Caco-2 (cell line): ENCODE data around the gene PPTC7. TPM values are rescaled to one million over a fixed set of nuclear protein-coding genes. Genes with fewer than 3 reads are reported as not detected.

ENCODE experiments used
- Bru-seq: library from RNA; stranded (reverse); fragments of 400-500 nt; gene quantifications from one replicate; lab custom pipeline; 2021; lab: Mats Ljungman, UMichigan
- BruChase-seq, 2 experiments: library from RNA; stranded (reverse); fragments of 400-500 nt; gene quantifications; one replicate each; lab custom pipeline; 2021; lab: Mats Ljungman, UMichigan
- BruUV-seq: library from RNA; stranded (reverse); fragments of 400-500 nt; replicated peaks from 2 replicates; lab custom pipeline; 2021; lab: Mats Ljungman, UMichigan
- CTCF ChIA-PET: fragments of 300-600 bp; sonication (Branson Sonifier 250); formaldehyde crosslinking; loops from one replicate; lab custom pipeline; 2022; ENCODE audit warnings: antibody characterized with exemption; lab: Charles Lee
- POLR2A ChIA-PET: fragments of 300-600 bp; sonication (Branson Sonifier 250); formaldehyde crosslinking; loops from one replicate; lab custom pipeline; 2022; ENCODE audit warnings: antibody characterized with exemption; lab: Charles Lee
- DNase-seq, 2 experiments: peaks; one replicate each; pipeline versions ENCODE4 v3.0.0 to v3.0.0-alpha.2; 2020 to 2022
- H3K27me3 ChIP-seq: replicated peaks from 2 replicates; pipeline ENCODE4 v1.6.0; 2011; ENCODE audit warnings: low read length; ENCODE audit not compliant: control insufficient read depth, insufficient read depth
- H3K36me3 ChIP-seq: 2 replicates; pipeline ENCODE4 v1.5.1; 2011; ENCODE audit warnings: low read length; ENCODE audit not compliant: control insufficient read depth, insufficient read depth
- H3K4me1 ChIP-seq: fragments of 250-450 bp; sonication (Bioruptor Pico); 2 replicates; pipeline ENCODE4 v1.5.1; 2020; ENCODE audit warnings: mild to moderate bottlenecking
- H3K4me3 ChIP-seq: 2 replicates; pipeline ENCODE4 v1.5.1; 2011; ENCODE audit warnings: low read depth, mild to moderate bottlenecking, control low read depth, low read length
- H3K9me3 ChIP-seq: fragments of 250-450 bp; sonication (Bioruptor Pico); 2 replicates; pipeline ENCODE4 v1.5.1; 2020; ENCODE audit warnings: mild to moderate bottlenecking, moderate library complexity
- H3K27ac Mint-ChIP-seq: one replicate; pipeline ENCODE4 v1.8.0; 2022; ENCODE audit warnings: mixed read lengths; ENCODE audit not compliant: unreplicated experiment
- H3K27me3 Mint-ChIP-seq: one replicate; pipeline ENCODE4 v1.8.0; 2022; ENCODE audit warnings: mixed read lengths; ENCODE audit not compliant: insufficient read depth, unreplicated experiment
- H3K36me3 Mint-ChIP-seq: one replicate; pipeline ENCODE4 v1.8.0; 2022; ENCODE audit warnings: mild to moderate bottlenecking, mixed read lengths; ENCODE audit not compliant: insufficient read depth, unreplicated experiment
- H3K4me1 Mint-ChIP-seq: one replicate; pipeline ENCODE4 v1.8.0; 2022; ENCODE audit warnings: low read depth, mixed read lengths; ENCODE audit not compliant: unreplicated experiment
- H3K4me3 Mint-ChIP-seq: one replicate; pipeline ENCODE4 v1.8.0; 2022; ENCODE audit warnings: mild to moderate bottlenecking, moderate library complexity, mixed read lengths; ENCODE audit not compliant: unreplicated experiment
- H3K9me3 Mint-ChIP-seq: one replicate; pipeline ENCODE4 v1.8.0; 2022; ENCODE audit warnings: mixed read lengths; ENCODE audit not compliant: unreplicated experiment
- CTCF ChIP-seq, 2 experiments: fragments of 200-600 bp in 1 of 2; IDR thresholded peaks; 1 replicate in 1 of 2; 2 replicates in 1 of 2; pipeline versions ENCODE4 v1.5.1 to v1.8.0; 2011 to 2022; ENCODE audit warnings: antibody characterized with exemption in 1 of 2, control low read depth in 1 of 2, inconsistent platforms in 1 of 2, low read depth in 1 of 2, low read length in 1 of 2, mild to moderate bottlenecking in 1 of 2, moderate library complexity in 1 of 2; ENCODE audit not compliant: insufficient read depth in 1 of 2, severe bottlenecking in 1 of 2, unreplicated experiment in 1 of 2
- intact Hi-C: fragments of 100-400 bp; cut with micrococcal nuclease; formaldehyde crosslinking; loops from one replicate; pipeline ENCODE4 v1.10.0; 2022; ENCODE audit not compliant: unreplicated experiment
- long read RNA-seq: library from polyadenylated mRNA; stranded (forward); transcript quantifications from one replicate; pipeline ENCODE4 v2.0.0, GENCODE V29; 2022
- total RNA-seq: library from RNA; stranded (reverse); gene quantifications from 2 replicates; pipeline ENCODE4 v1.2.3, GENCODE V29; 2022

The PPTC7 gene, protein sequence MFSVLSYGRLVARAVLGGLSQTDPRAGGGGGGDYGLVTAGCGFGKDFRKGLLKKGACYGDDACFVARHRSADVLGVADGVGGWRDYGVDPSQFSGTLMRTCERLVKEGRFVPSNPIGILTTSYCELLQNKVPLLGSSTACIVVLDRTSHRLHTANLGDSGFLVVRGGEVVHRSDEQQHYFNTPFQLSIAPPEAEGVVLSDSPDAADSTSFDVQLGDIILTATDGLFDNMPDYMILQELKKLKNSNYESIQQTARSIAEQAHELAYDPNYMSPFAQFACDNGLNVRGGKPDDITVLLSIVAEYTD
- total RNA-seq (18.2 and 19.0 TPM in 2 replicates), Bru-seq, nascent RNA (percentile 81 among the genes with signal in this experiment), BruChase-seq, experiment 1, labeled RNA remaining after a 2-hour chase (percentile 91 among the genes with signal in this experiment), BruChase-seq, experiment 2, labeled RNA remaining after a 6-hour chase (percentile 73 among the genes with signal in this experiment)
- long read RNA-seq, full-length matches to known transcripts, result 10 of 15 reads
- long read RNA-seq, partial matches to known transcripts, result 0 of 15 reads
- long read RNA-seq, other reads (novel, unspliced or antisense), result 5 of 15 reads

- H3K4me3 Mint-ChIP-seq, result peak within 1 kb of the TSS; percentile 92
- Histone ChIP-seq H3K4me3 (peak within 1 kb of the TSS; percentile 96), H3K36me3 (no peaks in the 10 kb centered on the region), H3K27me3 (no peaks in the 10 kb centered on the region), H3K4me1 (peaks cover 22% of the 10 kb centered on the region), H3K9me3 (no peaks in the 10 kb centered on the region)
- no peak for TF ChIP-seq CTCF (IDR thresholded peaks at IDR 0.05; ENCODE audit: insufficient read depth in 1 of 2, low read depth in 1 of 2, low read length in 1 of 2, severe bottlenecking in 1 of 2, unreplicated experiment in 1 of 2)
- ChIA-PET CTCF (no interaction called here), POLR2A (no interaction called here)
- intact Hi-C loops, result loop anchor here (2.0 kb wide), 1 partner anchor 17 kb away; no protein-coding TSS in a partner anchor
- peak; percentile 95 for DNase-seq
- no TSS peak for BruUV-seq
- peak within 1 kb of the TSS; percentile 85 for H3K27ac Mint-ChIP-seq
- H3K4me1 Mint-ChIP-seq, result peaks cover 10% of the 10 kb centered on the region
- H3K9me3 Mint-ChIP-seq, result no peaks in the 10 kb centered on the region
- no peaks in the 10 kb centered on the region for H3K27me3 Mint-ChIP-seq
- peaks cover 6% of the 10 kb centered on the region for H3K36me3 Mint-ChIP-seq
Observed at GRCh38 chr12:110583137-110584059, at the start of gene PPTC7. PPTC7 (minus strand) TSS chr12:110583318; CDS start chr12:110583031, 287 bp downstream.

- Histone ChIP-seq H3K9me3 (no peaks in the 10 kb centered on the region), H3K36me3 (no peaks in the 10 kb centered on the region), H3K4me1 (no peaks in the 10 kb centered on the region), H3K4me3 (no peak overlapping the region), H3K27me3 (no peaks in the 10 kb centered on the region)
- intact Hi-C loops, result no loop called here
- ChIA-PET CTCF (interaction anchor here (1.0 kb wide), 1 partner anchor 199 kb away, joined by 3 read pairs; no protein-coding TSS in a partner anchor), POLR2A (no interaction called here)
- Mint-ChIP-seq H3K27ac (no peak overlapping the region), H3K4me1 (no peaks in the 10 kb centered on the region), H3K4me3 (no peak overlapping the region), H3K36me3 (no peaks in the 10 kb centered on the region), H3K27me3 (no peaks in the 10 kb centered on the region), H3K9me3 (no peaks in the 10 kb centered on the region)
- BruUV-seq, result no TSS peak
- no peak for TF ChIP-seq CTCF (IDR thresholded peaks at IDR 0.05; ENCODE audit: insufficient read depth in 1 of 2, low read depth in 1 of 2, low read length in 1 of 2, severe bottlenecking in 1 of 2, unreplicated experiment in 1 of 2)
- no peak for DNase-seq
Observed at GRCh38 chr12:110627500-110628195, 44.5 kb upstream of the PPTC7 start.
